NCI-H2171 (cell line): Measurements from ENCODE around the gene C16orf82.
A peak's percentile ranks its signal among the peaks of the same experiment; 100 is the strongest.
"Not testable (repeated sequence)": the region's sequence is repeated elsewhere in the genome, so short reads cannot be mapped to it uniquely, and the experiment has no call there.

Source experiments
- DNase-seq: peaks from one replicate; lab custom pipeline; 2025; lab: John Stamatoyannopoulos, UW

The C16orf82 gene

DNA sequence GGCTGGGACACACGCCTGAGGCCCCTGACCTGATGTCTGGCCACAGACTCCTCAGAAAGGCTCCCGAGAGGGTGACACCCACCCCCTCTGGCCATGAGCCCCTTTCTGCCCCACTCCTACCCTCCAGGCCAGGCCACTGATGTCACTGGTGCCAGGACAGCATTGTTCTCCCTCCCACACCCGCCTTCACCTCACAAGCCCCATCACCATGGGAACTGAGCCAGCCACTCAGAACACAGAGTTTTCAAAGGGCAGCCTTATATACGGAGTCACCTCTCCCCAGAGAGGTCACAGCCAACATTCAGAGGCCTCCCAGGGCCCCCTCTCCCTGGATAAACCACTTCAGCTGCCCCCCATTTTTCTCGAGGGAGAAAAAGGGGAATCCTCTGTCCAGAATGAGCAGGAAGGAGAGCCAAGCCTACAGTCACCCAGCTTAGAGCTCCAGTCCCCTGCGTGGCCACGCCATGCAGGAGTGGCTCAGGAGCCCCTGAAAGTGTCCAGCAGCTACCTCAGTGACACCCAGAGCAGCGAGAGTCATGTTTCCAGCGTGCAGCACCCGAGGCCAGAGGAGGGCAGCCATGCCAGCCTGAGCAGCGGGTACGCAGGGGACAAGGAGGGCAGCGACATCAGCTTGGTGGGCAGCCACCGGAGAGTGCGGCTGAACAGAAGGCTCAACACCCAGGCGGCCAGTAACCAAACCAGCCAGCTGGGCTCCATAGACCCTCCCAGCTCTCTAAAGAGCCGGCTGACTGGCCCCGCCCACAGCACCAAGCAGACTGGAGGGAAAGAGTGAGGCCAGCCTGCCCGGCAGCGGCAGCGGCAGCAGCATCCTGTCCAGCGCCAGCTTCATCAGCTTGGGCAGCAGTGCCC lies at the start of gene C16orf82:
C16orf82 (plus strand) TSS at position 260 of the 870 bp plus-strand sequence.
- DNase-seq: no peak

- DNase-seq: no peak
These were observed 46.7 kb upstream of the C16orf82 start for GRCh38 chr16:27020031-27020430.

DNA sequence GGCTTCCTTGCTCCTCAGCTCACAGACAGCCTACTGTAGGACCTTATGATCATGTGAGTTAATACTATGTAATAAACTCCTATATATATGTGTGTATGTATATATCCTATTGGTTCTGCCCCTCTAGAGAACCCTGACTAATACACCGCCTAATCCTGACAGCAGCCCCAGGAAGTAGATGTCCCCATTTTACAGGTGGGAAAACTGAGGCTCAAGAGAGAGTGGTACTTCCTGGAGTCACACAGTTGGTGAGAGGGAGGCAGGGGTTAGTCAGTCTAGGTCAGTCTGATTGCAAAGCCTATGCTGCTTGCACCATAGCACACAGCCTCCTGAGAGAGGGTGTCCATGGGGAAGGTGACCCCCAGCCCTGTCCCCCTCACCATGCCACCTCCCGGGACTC lies 42.7 kb upstream of the C16orf82 start:
- no peak for DNase-seq

DNA sequence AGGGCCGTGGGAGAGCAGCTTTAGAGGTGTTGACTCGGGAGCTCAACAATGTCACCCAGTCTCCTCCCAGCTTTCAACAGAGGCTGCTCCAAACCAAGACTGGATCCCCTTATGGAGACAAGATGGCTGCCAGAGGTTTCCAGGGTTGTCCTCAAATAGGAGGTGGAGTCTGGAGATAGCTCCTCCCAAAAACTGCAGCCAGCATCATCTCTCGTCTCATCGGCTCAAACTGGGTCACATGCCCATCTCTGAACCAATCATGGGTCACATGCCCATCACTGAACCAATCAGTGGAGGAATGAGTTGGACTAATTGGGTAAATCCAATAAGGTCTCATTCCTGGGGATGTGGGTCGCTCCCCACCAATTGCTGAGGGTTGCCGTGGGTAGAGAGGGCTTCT lies 41.1 kb upstream of the C16orf82 start:
- DNase-seq: no peak

- peak; percentile 10 for DNase-seq
These were observed 38.8 kb upstream of the C16orf82 start for GRCh38 chr16:27027971-27028370.

DNA sequence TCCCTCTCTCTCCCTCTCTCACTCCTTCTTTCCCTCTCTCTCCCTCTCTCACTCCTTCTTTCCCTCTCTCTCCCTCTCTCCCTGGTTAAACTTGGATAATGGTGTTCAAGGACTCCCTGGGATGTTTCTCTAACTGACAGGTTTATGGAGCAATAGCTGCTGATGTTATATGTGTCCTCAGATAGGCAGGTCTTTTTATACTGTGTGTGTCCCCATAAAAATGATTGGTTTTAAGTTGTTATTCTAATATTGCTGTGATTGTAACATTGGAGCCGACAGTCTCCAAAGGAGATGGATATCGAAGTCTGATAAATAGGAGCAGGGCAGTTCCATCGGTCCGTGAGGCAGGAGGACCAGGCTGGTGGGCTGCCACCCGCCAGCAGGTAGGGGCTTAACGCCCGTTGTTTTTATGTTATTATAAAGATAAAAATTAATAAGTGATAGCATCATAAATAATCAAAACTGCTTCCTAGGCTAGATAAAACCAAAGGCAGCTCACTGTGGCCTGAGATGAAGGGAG lies 38.1 kb upstream of the C16orf82 start:
- no peak for DNase-seq

- no peak for DNase-seq
These were observed 37.2 kb upstream of the C16orf82 start for GRCh38 chr16:27029525-27029924.

- DNase-seq: no peak
These were observed 33.3 kb upstream of the C16orf82 start for GRCh38 chr16:27033281-27033979.

- DNase-seq: no peak
These were observed 26.0 kb upstream of the C16orf82 start for GRCh38 chr16:27040732-27041131.

DNA sequence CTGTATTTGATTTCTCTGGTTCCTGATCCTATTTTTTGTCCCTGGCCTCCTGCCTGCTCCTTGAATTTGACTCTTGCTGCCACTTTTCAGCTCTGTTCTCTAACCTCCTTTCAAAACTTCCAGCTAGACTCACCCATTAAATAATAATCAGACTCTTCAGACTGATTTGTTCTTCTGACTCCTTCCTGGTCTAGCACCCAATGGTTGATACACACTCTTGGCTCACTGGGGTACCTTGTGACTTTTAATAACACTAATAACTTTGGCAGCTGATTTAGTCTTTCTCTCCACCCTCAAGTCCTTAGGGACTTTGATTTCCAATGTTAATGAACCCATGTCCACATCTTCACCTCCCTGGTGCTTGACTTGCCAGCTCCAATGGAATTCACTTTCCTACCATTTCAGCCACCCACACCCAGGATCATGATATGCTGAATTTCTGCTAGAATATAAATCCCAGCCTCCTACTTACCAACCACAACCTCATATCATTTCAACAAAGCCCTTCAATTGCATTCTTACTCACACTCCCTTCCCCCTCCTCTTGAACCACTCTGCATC lies 19.7 kb upstream of the C16orf82 start:
- DNase-seq: no peak

GRCh38 chr16:27048316-27048715 lies 18.4 kb upstream of the C16orf82 start:
- no peak for DNase-seq

DNA sequence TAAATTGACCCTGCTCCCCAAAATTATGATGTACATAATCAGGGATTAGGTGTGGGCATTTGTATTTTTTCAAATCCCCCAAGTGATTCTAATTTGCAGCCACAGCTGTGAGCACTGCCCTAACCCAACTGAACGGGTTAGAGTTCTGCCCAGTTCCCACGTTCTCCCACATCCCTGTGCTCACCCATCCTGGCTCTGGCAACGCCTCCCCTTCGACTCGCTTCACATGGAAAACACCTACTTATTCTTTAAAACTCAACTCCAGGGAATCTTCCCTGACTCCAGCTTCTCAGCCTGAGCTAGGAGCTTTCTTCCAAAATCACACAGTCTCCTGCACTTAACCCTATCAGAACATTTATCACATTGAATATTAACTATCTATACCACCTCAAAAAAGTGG lies 17.6 kb upstream of the C16orf82 start:
- no peak for DNase-seq

DNA sequence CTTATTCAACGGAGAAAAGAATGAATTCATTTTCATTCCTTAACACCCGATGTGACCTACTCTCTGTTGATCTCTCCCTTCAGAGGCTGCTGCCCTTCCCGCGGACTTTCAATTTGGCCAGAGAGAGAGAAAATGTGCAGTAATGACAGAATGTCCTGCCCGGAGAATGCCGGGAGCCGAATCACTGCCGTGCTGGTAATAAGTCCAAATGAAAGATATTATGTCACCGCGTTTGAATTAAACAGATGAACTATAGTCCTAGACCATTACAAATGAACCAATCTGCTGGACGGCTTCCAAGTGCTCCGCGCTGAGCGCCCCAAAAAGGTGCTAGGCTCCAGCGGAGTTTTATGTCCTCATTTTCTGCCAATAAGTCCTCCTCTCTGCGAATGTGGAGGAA lies 14.7 kb upstream of the C16orf82 start:
- no peak for DNase-seq

DNA sequence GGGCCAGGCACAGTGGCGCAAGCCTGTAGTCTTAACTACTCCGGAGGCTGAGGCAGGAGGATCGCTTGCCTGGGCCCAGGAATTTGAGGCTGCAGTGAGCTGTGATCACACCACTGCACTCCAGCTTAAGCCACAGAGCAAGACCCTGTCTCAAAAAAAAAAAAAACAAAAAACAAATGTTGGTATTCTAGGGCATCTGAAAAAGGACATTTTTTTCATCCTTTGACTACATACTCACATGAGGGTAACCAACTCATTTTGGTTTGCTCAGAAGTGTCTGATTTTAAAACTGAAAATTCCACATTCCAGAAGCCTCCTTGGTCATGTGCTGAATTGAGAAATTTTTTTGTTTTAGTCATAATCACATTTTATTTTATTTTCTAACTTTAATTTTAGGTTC lies 12.7 kb upstream of the C16orf82 start:
- DNase-seq: no peak

GRCh38 chr16:27058299-27058698 lies 8.4 kb upstream of the C16orf82 start:
- peak; percentile 12 for DNase-seq

- no peak for DNase-seq
These were observed 4.0 kb downstream of the C16orf82 start for GRCh38 chr16:27070776-27071175.

- no peak for DNase-seq
These were observed 7.0 kb downstream of the C16orf82 start for GRCh38 chr16:27073733-27074132.

DNA sequence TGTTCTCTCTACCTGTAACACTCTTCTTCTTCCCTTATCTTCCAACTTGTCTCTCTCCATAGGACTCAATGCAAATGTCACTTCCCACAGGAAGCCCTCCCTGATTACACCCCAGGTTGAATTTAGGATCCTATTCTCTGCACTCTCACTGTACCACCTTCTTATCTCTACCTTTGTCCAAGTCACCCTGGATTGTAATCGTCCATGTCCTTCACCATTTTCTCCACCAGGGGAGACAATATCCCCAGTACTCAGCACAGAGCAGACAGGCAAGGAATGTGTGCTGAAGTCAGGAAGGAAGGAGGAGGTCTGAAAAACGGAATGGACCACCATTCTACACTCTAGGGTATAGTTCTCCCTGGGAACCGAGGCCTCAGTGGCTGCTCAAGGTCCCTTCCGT lies 14.2 kb downstream of the C16orf82 start:
- DNase-seq: no peak

DNA sequence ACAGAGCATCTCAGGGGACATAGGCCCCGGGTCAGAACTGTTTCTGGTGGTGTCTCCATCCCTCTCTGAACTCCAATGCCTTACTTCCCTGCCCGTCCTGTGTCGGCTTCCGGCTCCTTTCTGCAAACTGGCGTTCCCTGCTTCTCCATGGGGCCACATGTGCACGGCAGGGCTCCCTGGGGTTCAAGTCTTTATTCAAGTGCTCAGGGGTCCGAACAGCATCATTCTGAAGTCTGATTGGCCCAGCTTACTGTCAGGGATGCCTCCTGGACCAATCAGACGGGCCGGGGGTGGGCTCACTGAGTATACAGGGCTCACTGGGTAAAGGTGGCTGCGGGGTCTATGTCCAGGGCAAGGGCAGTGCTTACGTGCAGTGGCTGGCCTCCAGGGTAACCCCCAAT lies 17.1 kb downstream of the C16orf82 start:
- no peak for DNase-seq

- no peak for DNase-seq
These were observed 17.7 kb downstream of the C16orf82 start for GRCh38 chr16:27084307-27085028.

DNA sequence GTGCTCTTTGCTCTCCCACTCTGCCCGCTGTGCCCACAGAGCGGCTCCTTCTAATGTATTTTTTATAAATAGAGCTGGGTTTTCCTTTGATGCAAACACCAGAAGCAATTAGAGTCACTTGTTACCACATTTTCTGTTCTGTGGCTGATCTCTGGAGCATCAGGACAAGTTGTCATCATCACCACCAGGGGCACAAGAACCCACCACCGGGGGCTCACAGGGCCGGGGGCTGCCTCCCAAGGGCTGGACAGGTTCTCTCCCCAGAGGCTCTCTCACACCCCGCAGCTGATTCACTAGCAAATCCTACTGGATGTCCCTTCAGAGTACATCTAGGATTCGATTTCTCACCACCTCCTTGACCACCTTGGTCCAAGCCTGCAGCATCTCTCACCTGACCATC lies 18.5 kb downstream of the C16orf82 start:
- DNase-seq: no peak

- not testable (repeated sequence) for DNase-seq
These were observed 19.3 kb downstream of the C16orf82 start for GRCh38 chr16:27086031-27086430.
